OCI-LY7 (cell line): ENCODE results near the gene MLST8. TPM values are rescaled to one million over a fixed set of nuclear protein-coding genes. Genes with fewer than 3 reads are reported as not detected.
A peak's percentile ranks its signal among the peaks of the same experiment; 100 is the strongest.

Experiments
- BruUV-seq: library from RNA; stranded (reverse); fragments of 400-500 nt; replicated peaks from 2 replicates; lab custom pipeline; 2021; lab: Mats Ljungman, UMichigan
- CTCF ChIA-PET: fragments of 300-600 bp; sonication (Branson Sonifier 250); formaldehyde crosslinking; loops from one replicate; lab custom pipeline; 2022; ENCODE audit warnings: antibody characterized with exemption; ENCODE audit not compliant: unreplicated experiment; lab: Charles Lee
- POLR2A ChIA-PET: fragments of 300-600 bp; sonication (Branson Sonifier 250); formaldehyde crosslinking; loops from one replicate; lab custom pipeline; 2022; ENCODE audit warnings: antibody characterized with exemption; lab: Charles Lee
- DNase-seq: peaks from one replicate; pipeline ENCODE4 v3.0.0-alpha.2; 2015; ENCODE audit warnings: low spot score
- H2AFZ ChIP-seq: fragments of 200-600 bp; sonication (generic), shearing (Covaris generic); 2 replicates; pipeline ENCODE4 v1.6.1; 2014; ENCODE audit warnings: mild to moderate bottlenecking, antibody characterized with exemption, low read length, moderate library complexity
- H3K27ac ChIP-seq: fragments of 200-600 bp; sonication (generic); 2 replicates; pipeline ENCODE4 v1.5.1; 2014; ENCODE audit warnings: mixed run types, low read depth, mild to moderate bottlenecking, moderate library complexity, low read length, inconsistent platforms; ENCODE audit not compliant: poor library complexity, severe bottlenecking
- H3K36me3 ChIP-seq: fragments of 200-600 bp; sonication (generic); 2 replicates; pipeline ENCODE4 v1.6.1; 2014; ENCODE audit warnings: mild to moderate bottlenecking, antibody characterized with exemption, low read length, moderate library complexity, mixed read lengths; ENCODE audit not compliant: insufficient read depth
- H3K4me1 ChIP-seq: fragments of 200-600 bp; sonication (generic); 2 replicates; pipeline ENCODE4 v1.5.1; 2014; ENCODE audit warnings: mild to moderate bottlenecking, low read length; ENCODE audit not compliant: insufficient read depth, poor library complexity, severe bottlenecking
- H3K4me2 ChIP-seq: fragments of 200-600 bp; sonication (generic); 2 replicates; pipeline ENCODE4 v1.6.1; 2014; ENCODE audit warnings: mild to moderate bottlenecking, low read length
- H3K4me3 ChIP-seq: fragments of 200-600 bp; sonication (generic); 2 replicates; pipeline ENCODE4 v1.5.1; 2014; ENCODE audit warnings: mild to moderate bottlenecking, low read depth, low read length; ENCODE audit not compliant: poor library complexity, severe bottlenecking
- H3K79me2 ChIP-seq: fragments of 200-600 bp; sonication (generic); 2 replicates; pipeline ENCODE4 v1.6.1; 2016; ENCODE audit warnings: low read depth, mild to moderate bottlenecking, low read length, moderate library complexity, mixed read lengths; ENCODE audit not compliant: insufficient read depth
- H3K9me2 ChIP-seq: fragments of 200-600 bp; sonication (generic); 2 replicates; pipeline ENCODE4 v1.6.1; 2016; ENCODE audit warnings: mild to moderate bottlenecking, low read length, mixed read lengths; ENCODE audit not compliant: insufficient read depth
- H3K9me3 ChIP-seq: fragments of 200-600 bp; sonication (generic); 2 replicates; pipeline ENCODE4 v1.6.1; 2014; ENCODE audit warnings: mild to moderate bottlenecking, mixed run types, low read length, mixed read lengths
- H4K20me1 ChIP-seq: fragments of 200-600 bp; sonication (generic); 2 replicates; pipeline ENCODE4 v1.6.1; 2014; ENCODE audit warnings: mild to moderate bottlenecking, antibody characterized with exemption, low read length, moderate library complexity, mixed read lengths; ENCODE audit not compliant: insufficient read depth
- CTCF ChIP-seq: fragments of 200-600 bp; sonication (generic); conservative IDR thresholded peaks from 2 replicates; pipeline ENCODE4 v1.5.1; 2014; ENCODE audit warnings: mild to moderate bottlenecking, antibody characterized with exemption, low read length, moderate library complexity, mixed read lengths
- EZH2phosphoT487 ChIP-seq: fragments of 200-600 bp; sonication (generic); IDR thresholded peaks from 2 replicates; pipeline ENCODE4 v1.6.1; 2018; ENCODE audit warnings: low read depth, borderline replicate concordance, mild to moderate bottlenecking, mixed run types, antibody characterized with exemption, low read length, moderate library complexity, mixed read lengths
- intact Hi-C: fragments of 100-400 bp; cut with micrococcal nuclease; formaldehyde crosslinking; loops from one replicate; pipeline ENCODE4 v1.10.0; 2022; ENCODE audit not compliant: unreplicated experiment
- total RNA-seq, 2 experiments: library from RNA; depleted of rRNA in 1 of 2; stranded (reverse); fragments of >200 nt in 1 of 2; shearing (Covaris generic) in 1 of 2; gene quantifications; 2 replicates each; pipeline ENCODE4 v1.2.3, GENCODE V29; 2014 to 2022

MLST8 gene
- total RNA-seq, 2 experiments from 2014 or later, result 65.4 to 71.3 TPM

DNA sequence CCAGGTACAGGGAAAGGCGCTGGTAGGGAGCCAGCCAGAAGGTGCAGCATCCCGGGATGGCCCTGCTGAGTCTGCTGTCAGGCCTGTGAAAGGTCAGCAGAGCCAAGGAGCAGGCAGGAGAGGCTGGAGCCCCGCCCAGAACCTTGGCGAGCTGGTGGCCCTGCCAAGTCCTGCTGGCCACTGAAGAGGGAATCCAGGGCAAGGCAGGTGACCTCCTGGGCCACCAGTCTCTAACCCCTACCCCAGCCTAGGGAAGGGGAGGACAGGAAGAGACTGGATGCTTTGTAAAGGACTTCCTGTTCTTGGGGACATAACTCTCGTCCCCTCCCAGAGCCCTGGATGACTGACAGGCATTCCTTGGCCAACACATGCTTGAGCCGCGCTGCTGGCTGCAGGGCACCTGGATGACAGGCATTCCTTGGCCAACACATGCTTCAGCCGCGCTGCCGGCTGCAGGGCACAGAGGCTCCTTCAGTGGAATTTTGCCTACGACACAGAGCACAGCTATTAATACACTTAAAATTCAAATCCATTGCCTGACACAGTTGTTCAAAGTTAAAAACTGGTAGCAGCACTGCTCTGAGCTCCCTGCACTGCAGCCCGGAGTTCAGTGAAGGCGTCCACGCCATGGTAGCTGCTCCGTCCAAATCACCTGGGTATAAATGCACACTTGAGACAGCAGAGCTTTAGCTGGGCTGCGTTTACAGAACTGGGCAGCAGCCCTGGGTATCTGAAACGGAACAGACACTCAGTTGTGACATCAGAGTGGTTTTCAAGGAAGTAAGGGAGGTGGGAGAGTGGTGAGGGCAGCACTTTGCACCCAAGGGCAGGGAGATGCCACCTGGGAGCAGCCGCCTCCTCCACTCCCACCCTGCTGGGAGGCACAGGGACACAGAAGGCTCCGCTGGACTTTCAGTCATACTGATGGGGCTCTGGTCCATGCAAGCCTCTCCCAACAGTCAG lies 7.4 kb downstream of the MLST8 start:
- H3K4me2 ChIP-seq, result peak overlapping the region; percentile 78
- H3K4me3 ChIP-seq, result peak overlapping the region; percentile 98
- POLR2A ChIA-PET, result interaction anchor here (0.6 kb wide), 1 partner anchor 51 kb away, joined by 3 read pairs; no protein-coding TSS in a partner anchor
- peak overlapping the region; percentile 2 for H3K27ac ChIP-seq
- intact Hi-C loops, result no loop called here
- H3K4me1 ChIP-seq, result peaks cover 26% of the 10 kb centered on the region
- no peak overlapping the region for H2AFZ ChIP-seq
- no peaks in the 10 kb centered on the region for H3K9me2 ChIP-seq
- no peaks in the 10 kb centered on the region for H3K9me3 ChIP-seq
- H3K79me2 ChIP-seq, result peaks cover 26% of the 10 kb centered on the region; the same call in 1 of the 2 replicates
- TF ChIP-seq CTCF, result no peak
- TF ChIP-seq EZH2phosphoT487, result no peak
- no peak for DNase-seq
- CTCF ChIA-PET, result no interaction called here
- H4K20me1 ChIP-seq, result peaks cover 13% of the 10 kb centered on the region; the same call in 1 of the 2 replicates
- BruUV-seq, result no TSS peak
- H3K36me3 ChIP-seq, result peaks cover 40% of the 10 kb centered on the region

DNA sequence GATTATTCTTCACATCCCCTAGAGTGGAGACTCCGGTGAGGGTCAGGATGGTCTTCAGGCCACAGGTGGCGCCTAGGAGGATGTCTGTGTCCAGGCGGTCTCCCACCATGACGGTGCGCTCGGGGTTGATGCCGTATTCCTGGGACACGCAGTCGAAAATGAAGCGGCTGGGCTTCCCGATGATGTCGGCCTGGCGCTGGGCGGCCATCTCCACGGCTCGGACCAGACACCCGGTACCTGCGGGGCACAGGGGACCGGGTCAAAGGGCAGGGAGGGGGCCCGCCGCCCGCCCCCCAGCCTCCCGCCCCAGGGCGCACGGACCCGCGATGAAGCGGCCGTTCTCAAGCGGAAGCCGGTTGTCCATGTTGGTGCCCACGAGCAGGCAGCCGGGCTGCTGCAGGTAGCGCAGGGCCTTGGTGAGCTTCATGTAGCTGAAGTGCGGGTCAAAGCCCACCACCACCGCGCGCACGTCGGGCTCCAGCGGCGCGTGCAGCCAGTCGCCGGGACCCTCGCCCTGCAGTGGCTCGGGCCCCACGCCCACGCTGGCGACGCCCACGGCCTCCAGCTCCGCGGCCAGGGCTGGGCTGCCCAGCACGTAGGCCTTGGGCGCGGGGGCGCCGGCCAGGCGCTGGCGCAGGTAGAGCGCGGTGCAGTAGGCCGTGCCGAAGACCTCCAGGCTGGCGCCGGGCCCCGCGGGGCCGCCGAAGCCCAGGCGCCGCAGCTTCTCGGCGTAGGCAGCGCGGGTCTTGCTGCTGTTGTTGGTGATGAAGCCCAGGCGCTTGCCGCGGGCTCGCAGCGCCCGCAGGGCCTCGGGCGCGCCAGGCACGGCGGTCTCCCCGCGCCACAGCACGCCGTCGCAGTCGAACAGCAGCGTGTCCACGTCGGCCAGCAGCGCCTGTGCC lies 8.8 kb downstream of the MLST8 start:
- CTCF ChIA-PET, result interaction anchor here (0.5 to 0.6 kb wide), 2 partner anchors 11 to 1803 kb away, joined by 3 read pairs; no protein-coding TSS in a partner anchor
- intact Hi-C loops, result no loop called here
- H3K4me3 ChIP-seq, result peak overlapping the region; percentile 98

More for the DNA sequence above, 8.8 kb downstream of the MLST8 start:
- no peak for TF ChIP-seq EZH2phosphoT487
- TF ChIP-seq CTCF, result no peak
- POLR2A ChIA-PET, result interaction anchor here (0.6 to 1.4 kb wide), 4 partner anchors 8 to 198 kb away, joined by 3 to 10 read pairs (median 4); partner anchors contain the start of gene TRAF7
- Histone ChIP-seq H3K27ac (peak overlapping the region; percentile 41), H3K4me1 (peaks cover 26% of the 10 kb centered on the region), H3K9me2 (no peaks in the 10 kb centered on the region), H3K36me3 (peaks cover 25% of the 10 kb centered on the region; the same call in 1 of the 2 replicates), H3K9me3 (no peaks in the 10 kb centered on the region), H2AFZ (no peak overlapping the region), H4K20me1 (peaks cover 13% of the 10 kb centered on the region; the same call in 1 of the 2 replicates), H3K4me2 (peak overlapping the region; percentile 78), H3K79me2 (peaks cover 26% of the 10 kb centered on the region; the same call in 1 of the 2 replicates)
- no TSS peak for BruUV-seq
- DNase-seq, result peak; percentile 38
